Thoracic aorta (tissue), 2 donors: ENCODE data around the gene SLC7A14. TPM values are rescaled to one million over a fixed set of nuclear protein-coding genes. Genes with fewer than 3 reads are reported as not detected.

Experiments
- ATAC-seq: fragments of 150-250 bp; one replicate; pipeline ENCODE4 v1.8.0; 2017; ENCODE audit warnings: low read depth; ENCODE audit not compliant: insufficient number of reproducible peaks, low FRiP score
- DNase-seq: peaks from one replicate; pipeline ENCODE4 v3.0.0-alpha.2; 2020; ENCODE audit warnings: low spot score
- H3K27ac ChIP-seq, 2 donors: fragments of 200-600 bp; sonication (generic); 1 replicate in 1 of 2; 2 replicates in 1 of 2; pipeline ENCODE4 v1.5.1; 2016; ENCODE audit warnings: mild to moderate bottlenecking in 2 of 2, moderate library complexity in 2 of 2
- H3K27me3 ChIP-seq: fragments of 200-600 bp; sonication (generic); replicated peaks from 2 replicates; pipeline ENCODE4 v1.6.0; 2016; ENCODE audit warnings: mild to moderate bottlenecking; ENCODE audit not compliant: insufficient read depth
- H3K36me3 ChIP-seq: fragments of 200-600 bp; sonication (generic); one replicate; pipeline ENCODE4 v1.5.1; 2016
- H3K4me1 ChIP-seq, 2 donors: fragments of 200-600 bp; sonication (generic); 1 replicate in 1 of 2; 2 replicates in 1 of 2; pipeline versions ENCODE4 v1.5.1 to v1.6.0; 2016; ENCODE audit warnings: low read depth in 2 of 2, mild to moderate bottlenecking in 1 of 2; ENCODE audit not compliant: control insufficient read depth in 1 of 2
- H3K4me3 ChIP-seq: fragments of 200-600 bp; sonication (generic); 2 replicates; pipeline ENCODE4 v1.5.1; 2016; ENCODE audit warnings: mild to moderate bottlenecking
- H3K9me3 ChIP-seq: fragments of 200-600 bp; sonication (generic); 2 replicates; pipeline ENCODE4 v1.5.1; 2016
- CTCF ChIP-seq: fragments of 200-600 bp; sonication (generic); IDR thresholded peaks from one replicate; pipeline ENCODE4 v1.5.1; 2019; ENCODE audit warnings: antibody characterized with exemption
- total RNA-seq, 2 donors: library from RNA; depleted of rRNA; stranded (reverse); fragments of >200 nt; gene quantifications; one replicate each; pipeline versions ENCODE4 v1.1.0 to v1.2.3, GENCODE V29; 2016

Gene SLC7A14
- total RNA-seq, 2 donors from 2014 or later: not detected

- Histone ChIP-seq H3K27me3 (no peaks in the 10 kb centered on the region), H3K27ac (no peak overlapping the region), H3K4me3 (no peak overlapping the region), H3K9me3 (no peaks in the 10 kb centered on the region), H3K36me3 (no peaks in the 10 kb centered on the region), H3K4me1 (no peaks in the 10 kb centered on the region)
- TF ChIP-seq CTCF: no peak
- DNase-seq (no peak), ATAC-seq (no peak)
Observed at GRCh38 chr3:170490828-170491560, 94.9 kb downstream of the SLC7A14 start.

- H3K27ac ChIP-seq: no peak overlapping the region
- H3K9me3 ChIP-seq: no peaks in the 10 kb centered on the region
- H3K27me3 ChIP-seq: no peaks in the 10 kb centered on the region
- no peak for DNase-seq
- no peaks in the 10 kb centered on the region for H3K4me1 ChIP-seq
- no peak for TF ChIP-seq CTCF
- H3K4me3 ChIP-seq: no peak overlapping the region
- H3K36me3 ChIP-seq: no peaks in the 10 kb centered on the region
- no peak for ATAC-seq
Observed at GRCh38 chr3:170488802-170489201, 97.1 kb downstream of the SLC7A14 start.

GRCh38 chr3:170487031-170487430, 98.8 kb downstream of the SLC7A14 start:
- DNase-seq (no peak), ATAC-seq (no peak)
- no peak for TF ChIP-seq CTCF

GRCh38 chr3:170486398-170486797, 99.5 kb downstream of the SLC7A14 start:
- ATAC-seq: no peak

More at GRCh38 chr3:170487031-170487430, 98.8 kb downstream of the SLC7A14 start:
- Histone ChIP-seq H3K4me3 (no peak overlapping the region), H3K27me3 (no peaks in the 10 kb centered on the region), H3K36me3 (no peaks in the 10 kb centered on the region), H3K27ac (no peak overlapping the region), H3K9me3 (no peaks in the 10 kb centered on the region), H3K4me1 (no peaks in the 10 kb centered on the region)

GRCh38 chr3:170485696-170486095, 100.2 kb downstream of the SLC7A14 start:
- ATAC-seq: no peak
- H3K36me3 ChIP-seq: no peaks in the 10 kb centered on the region
- TF ChIP-seq CTCF: no peak
- H3K9me3 ChIP-seq: no peaks in the 10 kb centered on the region
- no peak overlapping the region for H3K4me3 ChIP-seq
- H3K27ac ChIP-seq: no peak overlapping the region
- no peaks in the 10 kb centered on the region for H3K27me3 ChIP-seq
- DNase-seq: no peak
- no peaks in the 10 kb centered on the region for H3K4me1 ChIP-seq

More at GRCh38 chr3:170486398-170486797, 99.5 kb downstream of the SLC7A14 start:
- no peak for TF ChIP-seq CTCF
- H3K27me3 ChIP-seq: no peaks in the 10 kb centered on the region
- DNase-seq: no peak
- H3K9me3 ChIP-seq: no peaks in the 10 kb centered on the region
- no peaks in the 10 kb centered on the region for H3K36me3 ChIP-seq
- no peak overlapping the region for H3K4me3 ChIP-seq
- no peak overlapping the region for H3K27ac ChIP-seq
- no peaks in the 10 kb centered on the region for H3K4me1 ChIP-seq
